Measurements from ENCODE around the gene TMEM175.

The TMEM175 gene

GRCh38 chr4:1004071-1004418, 71.8 kb downstream of the TMEM175 start:
- DNase-seq (ENCODE audit: low read depth) = no peak

DNA sequence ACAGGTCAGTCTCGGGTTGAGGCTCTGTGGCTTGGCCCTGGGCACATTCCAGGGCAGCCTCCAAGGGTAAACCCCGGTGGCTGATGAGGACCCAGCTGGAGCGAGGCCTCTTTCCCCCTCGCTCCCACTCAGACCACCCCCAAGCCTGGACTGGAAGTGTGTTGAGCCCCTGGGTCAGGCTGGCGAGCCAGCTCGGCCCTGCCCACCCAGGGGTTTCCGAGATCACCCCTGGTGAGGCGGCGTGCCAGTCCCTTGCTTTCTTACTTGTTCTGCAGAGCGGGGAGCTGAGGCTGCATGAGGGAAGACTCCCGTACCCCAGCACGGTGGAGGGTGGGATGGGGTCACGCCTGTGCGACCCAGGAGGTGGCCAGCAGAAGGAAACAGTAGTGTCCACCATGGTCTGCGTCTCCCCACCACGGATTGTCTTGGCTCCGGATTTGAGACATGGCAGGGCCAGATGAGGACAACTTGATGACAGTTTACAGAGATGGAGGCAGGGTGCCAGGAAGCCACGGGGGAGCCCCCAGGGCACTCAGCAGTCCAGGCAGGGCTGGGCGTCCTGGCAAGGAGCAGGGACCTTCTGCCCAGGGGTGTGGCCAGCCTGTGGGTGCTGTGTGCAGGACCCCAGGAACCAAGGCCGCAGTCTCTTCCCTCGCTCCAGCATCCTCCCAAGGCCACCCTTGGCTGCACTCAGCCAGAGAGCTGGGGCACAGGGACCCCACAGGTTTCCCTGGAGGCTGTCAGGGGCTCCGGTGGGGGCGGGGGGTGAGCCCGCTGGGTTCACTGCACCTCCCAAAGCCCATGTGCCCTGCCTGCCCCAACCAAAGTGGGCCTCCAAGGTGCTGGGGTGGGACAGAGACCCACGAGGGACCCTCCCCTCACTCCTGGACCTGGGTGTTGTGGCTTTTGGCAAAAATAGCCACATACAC, 72.6 kb downstream of the TMEM175 start:
- DNase-seq (ENCODE audit: low read depth) = no peak

DNA sequence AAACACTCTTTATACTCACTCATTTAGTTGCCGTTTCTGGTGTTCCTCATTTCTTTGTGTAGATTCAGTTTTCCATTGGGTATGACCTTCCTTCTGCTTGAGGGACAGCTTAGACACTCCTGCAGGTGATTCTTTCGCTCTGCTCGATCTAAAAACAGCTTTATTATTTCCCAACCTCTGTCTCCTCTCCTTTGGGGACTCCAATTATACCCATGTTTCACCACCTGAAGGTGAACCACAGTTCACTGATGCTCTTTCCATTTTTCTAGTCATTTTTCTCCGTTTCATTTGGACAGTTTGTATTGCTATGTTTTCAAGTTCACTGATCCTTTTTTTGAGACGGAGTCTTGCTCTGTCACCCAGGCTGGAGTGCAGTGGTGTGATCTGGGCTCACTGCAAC, 74.6 kb downstream of the TMEM175 start:
- DNase-seq (ENCODE audit: low read depth) = no peak

Data from fibroblast of the conjunctiva (primary cell).